HepG2 (cell line): ENCODE data around the gene EFNA2. TPM values are rescaled to one million over a fixed set of nuclear protein-coding genes. Genes with fewer than 3 reads are reported as not detected.

Experiments used
- ATAC-seq: fragments of 200-7000 bp; cut with Tn5 transposase; 3 replicates; pipeline ENCODE4 v1.9.1; 2020; ENCODE audit warnings: mild to moderate bottlenecking, moderate library complexity
- BruUV-seq: library from RNA; stranded (reverse); fragments of 400-500 nt; replicated peaks from 2 replicates; lab custom pipeline; 2021; lab: Mats Ljungman, UMichigan
- CTCF ChIA-PET: fragments of 300-600 bp; formaldehyde crosslinking; extraction: SDS; loops from one replicate; lab custom pipeline; 2021; ENCODE audit warnings: low total read pairs, inconsistent platforms, low intra/inter-chr PET ratio; lab: Yijun Ruan, JAX
- POLR2A ChIA-PET: fragments of 350-600 bp; sonication (Branson Sonifier 250); formaldehyde crosslinking; loops from one replicate; lab custom pipeline; 2020; ENCODE audit warnings: antibody characterized with exemption, inconsistent platforms; lab: Yijun Ruan, JAX
- DNase-seq: peaks from one replicate; pipeline ENCODE4 v3.0.0-alpha.2; 2015; ENCODE audit warnings: low spot score
- FAIRE-seq: peaks from 3 replicates; lab custom pipeline; 2011; peaks lifted over from hg19 to GRCh38; lab: Jason Lieb, UNC
- H2AFZ ChIP-seq: one replicate; pipeline ENCODE4 v1.6.1; 2011; ENCODE audit warnings: low read length, inconsistent platforms
- H3K27ac ChIP-seq: fragments of 300-600 bp; 3 replicates; pipeline ENCODE4 v1.8.0; 2011; ENCODE audit warnings: mixed run types, mild to moderate bottlenecking, mixed read lengths, low read length, inconsistent platforms; ENCODE audit not compliant: insufficient read depth; ENCODE audit errors: extremely low read length
- H3K27me3 ChIP-seq, 2 experiments: fragments of 200-600 bp in 1 of 2; 2 replicates in 1 of 2; 3 replicates in 1 of 2; pipeline versions ENCODE4 v1.6.0 to v1.8.0; 2011; ENCODE audit warnings: low read length in 2 of 2, mild to moderate bottlenecking in 2 of 2, moderate library complexity in 2 of 2, inconsistent platforms in 1 of 2; ENCODE audit not compliant: insufficient read depth in 2 of 2, control insufficient read depth in 1 of 2
- H3K36me3 ChIP-seq, 2 experiments: fragments of 200-600 bp in 1 of 2; replicated peaks in 1 of 2; 2 replicates in 1 of 2; 3 replicates in 1 of 2; pipeline versions ENCODE4 v1.5.1 to v1.8.0; 2011; ENCODE audit warnings: low read length in 2 of 2, inconsistent platforms in 1 of 2; ENCODE audit not compliant: insufficient read depth in 2 of 2, control insufficient read depth in 1 of 2
- H3K4me1 ChIP-seq: 2 replicates; pipeline ENCODE4 v1.5.1; 2012; ENCODE audit warnings: low read length, inconsistent platforms; ENCODE audit not compliant: insufficient read depth
- H3K4me2 ChIP-seq: 2 replicates; pipeline ENCODE4 v1.6.0; 2011; ENCODE audit warnings: low read depth, low read length, inconsistent platforms
- H3K4me3 ChIP-seq, 3 experiments: fragments of 200-600 bp in 1 of 3; sonication (generic), shearing (Covaris generic) in 1 of 3; replicated peaks in 1 of 3; 2 replicates each; pipeline ENCODE4 v1.5.1; 2011 to 2016; ENCODE audit warnings: low read length in 3 of 3, inconsistent platforms in 2 of 3, low read depth in 2 of 3, mild to moderate bottlenecking in 2 of 3, control low read depth in 1 of 3, mixed read lengths in 1 of 3; ENCODE audit not compliant: insufficient read depth in 1 of 3
- H3K79me2 ChIP-seq: one replicate; pipeline ENCODE4 v1.6.1; 2011; ENCODE audit warnings: low read length, inconsistent platforms; ENCODE audit not compliant: insufficient read depth
- H3K9ac ChIP-seq: 2 replicates; pipeline ENCODE4 v1.6.0; 2011; ENCODE audit warnings: mild to moderate bottlenecking, low read depth, low read length, inconsistent platforms; ENCODE audit not compliant: insufficient read depth
- H3K9me3 ChIP-seq: 2 replicates; pipeline ENCODE4 v1.5.1; 2012; ENCODE audit warnings: mild to moderate bottlenecking, low read length
- H4K20me1 ChIP-seq: 2 replicates; pipeline ENCODE4 v1.6.0; 2011; ENCODE audit warnings: inconsistent platforms, mild to moderate bottlenecking, low read length, moderate library complexity; ENCODE audit not compliant: insufficient read depth
- CBX5 ChIP-seq: sonication (generic); formaldehyde crosslinking; IDR thresholded peaks from 2 replicates; pipeline ENCODE4 v1.4.0; 2020; ENCODE audit warnings: missing genetic modification reagents, borderline replicate concordance
- FOXK1 ChIP-seq: sonication (generic); formaldehyde crosslinking; IDR thresholded peaks from 2 replicates; pipeline ENCODE4 v1.4.0; 2020; ENCODE audit warnings: low read depth, missing genetic modification reagents, borderline replicate concordance
- GABPA ChIP-seq, 2 experiments: IDR thresholded peaks; 2 replicates each; pipeline ENCODE4 v1.6.1; 2011 to 2016; ENCODE audit warnings: low read depth in 2 of 2, low read length in 1 of 2, missing biosample characterization in 1 of 2, missing genetic modification characterization in 1 of 2
- HDAC6 ChIP-seq: fragments of 200-600 bp; sonication (generic); IDR thresholded peaks from 2 replicates; pipeline ENCODE4 v1.7.0; 2017; ENCODE audit warnings: mild to moderate bottlenecking, antibody characterized with exemption, low read length, low read depth
- HNRNPL ChIP-seq: fragments of 200-400 bp; formaldehyde crosslinking; IDR thresholded peaks from 2 replicates; pipeline ENCODE4 v1.6.1; 2017; ENCODE audit warnings: mild to moderate bottlenecking, low read depth, low read length
- HOXD1 ChIP-seq: sonication (generic); formaldehyde crosslinking; IDR thresholded peaks from 2 replicates; pipeline ENCODE4 v1.5.0; 2020; ENCODE audit warnings: missing genetic modification reagents
- MEIS2 ChIP-seq: sonication (generic); formaldehyde crosslinking; IDR thresholded peaks from 2 replicates; pipeline ENCODE4 v1.9.0; 2021; ENCODE audit warnings: mild to moderate bottlenecking, missing genetic modification reagents
- NCOA5 ChIP-seq: sonication (generic); formaldehyde crosslinking; IDR thresholded peaks from 2 replicates; pipeline ENCODE4 v1.4.0; 2020; ENCODE audit warnings: missing genetic modification reagents
- TARDBP ChIP-seq: sonication (generic); formaldehyde crosslinking; IDR thresholded peaks from 2 replicates; pipeline ENCODE4 v1.8.0; 2022; ENCODE audit warnings: mild to moderate bottlenecking, missing genetic modification reagents
- ZNF260 ChIP-seq: sonication (generic); formaldehyde crosslinking; IDR thresholded peaks from 2 replicates; pipeline ENCODE4 v1.4.0; 2020; ENCODE audit warnings: missing genetic modification reagents, low read depth, mild to moderate bottlenecking, borderline replicate concordance
- ZNF558 ChIP-seq: sonication (generic); formaldehyde crosslinking; IDR thresholded peaks from 2 replicates; pipeline ENCODE4 v1.9.0; 2022; ENCODE audit warnings: mild to moderate bottlenecking, missing genetic modification reagents, borderline replicate concordance
- ZNF563 ChIP-seq: sonication (generic); formaldehyde crosslinking; IDR thresholded peaks from 2 replicates; pipeline ENCODE4 v1.8.0; 2022; ENCODE audit warnings: mild to moderate bottlenecking, moderate library complexity, missing genetic modification reagents
- ZNF589 ChIP-seq: sonication (generic); formaldehyde crosslinking; conservative IDR thresholded peaks from 2 replicates; pipeline ENCODE4 v1.8.0; 2022; ENCODE audit warnings: mild to moderate bottlenecking, moderate library complexity, missing genetic modification reagents
- ZNF703 ChIP-seq: sonication (generic); formaldehyde crosslinking; IDR thresholded peaks from 2 replicates; pipeline ENCODE4 v1.5.1; 2020; ENCODE audit warnings: missing genetic modification reagents, mild to moderate bottlenecking, moderate library complexity, borderline replicate concordance
- WGBS: methylation state at CpG from one replicate; pipeline ENCODE4 v1.1.6; 2017; ENCODE audit warnings: low lambda C conversion rate; 5-methylcytosine and 5-hydroxymethylcytosine counted together
- in situ Hi-C: cut with HindIII; loops from 2 replicates; pipeline ENCODE4 v1.10.0; 2017; ENCODE audit warnings: low pct_unique_long_range_greater_than_20kb; ENCODE audit not compliant: extremely low pct_ligation_motif_present
- intact Hi-C: fragments of 100-400 bp; cut with micrococcal nuclease; formaldehyde crosslinking; loops from one replicate; pipeline ENCODE4 v1.10.0; 2022; ENCODE audit not compliant: unreplicated experiment
- polyA plus RNA-seq, 8 experiments: library from polyadenylated mRNA; depleted of rRNA in 3 of 8; stranded (reverse) in 7 of 8; unstranded in 1 of 8; fragments of >200 nt; fragmentation: Illumina TruSeq in 4 of 8; extraction: Trizol in 4 of 8; gene quantifications; 2 replicates each; pipeline versions ENCODE4 v1.2.1 to v1.2.3, GENCODE V29; 2011 to 2016; ENCODE audit warnings: low read depth in 4 of 8, missing spikeins in 1 of 8, mixed read lengths in 1 of 8; ENCODE audit not compliant: insufficient read depth in 1 of 8
- total RNA-seq, 5 experiments: library from RNA; depleted of rRNA; stranded (reverse); fragments of >200 nt; fragmentation: Illumina TruSeq; extraction: Trizol; gene quantifications; 2 replicates each; pipeline ENCODE4 v1.2.3, GENCODE V29; 2016; ENCODE audit warnings: low read depth in 1 of 5
- TF ChIP-seq, protein P1 (sequence below): fragments of 450-650 bp; IDR thresholded peaks from 2 replicates; pipeline ENCODE4 v1.6.1; 2017
- TF ChIP-seq, protein P2 (sequence below): sonication (generic); formaldehyde crosslinking; IDR thresholded peaks from 2 replicates; pipeline ENCODE4 v1.4.0; 2020; ENCODE audit warnings: mild to moderate bottlenecking, missing genetic modification reagents
- TF ChIP-seq, protein P3 (sequence below): IDR thresholded peaks from 2 replicates; pipeline ENCODE4 v1.6.1; 2012; ENCODE audit warnings: inconsistent platforms

The EFNA2 gene
- total and polyA plus RNA-seq, 2 of the 13 experiments (the other 11 are each of a cell fraction or from before 2014, with no cell fraction given) = 6.0 to 9.9 TPM

DNA sequence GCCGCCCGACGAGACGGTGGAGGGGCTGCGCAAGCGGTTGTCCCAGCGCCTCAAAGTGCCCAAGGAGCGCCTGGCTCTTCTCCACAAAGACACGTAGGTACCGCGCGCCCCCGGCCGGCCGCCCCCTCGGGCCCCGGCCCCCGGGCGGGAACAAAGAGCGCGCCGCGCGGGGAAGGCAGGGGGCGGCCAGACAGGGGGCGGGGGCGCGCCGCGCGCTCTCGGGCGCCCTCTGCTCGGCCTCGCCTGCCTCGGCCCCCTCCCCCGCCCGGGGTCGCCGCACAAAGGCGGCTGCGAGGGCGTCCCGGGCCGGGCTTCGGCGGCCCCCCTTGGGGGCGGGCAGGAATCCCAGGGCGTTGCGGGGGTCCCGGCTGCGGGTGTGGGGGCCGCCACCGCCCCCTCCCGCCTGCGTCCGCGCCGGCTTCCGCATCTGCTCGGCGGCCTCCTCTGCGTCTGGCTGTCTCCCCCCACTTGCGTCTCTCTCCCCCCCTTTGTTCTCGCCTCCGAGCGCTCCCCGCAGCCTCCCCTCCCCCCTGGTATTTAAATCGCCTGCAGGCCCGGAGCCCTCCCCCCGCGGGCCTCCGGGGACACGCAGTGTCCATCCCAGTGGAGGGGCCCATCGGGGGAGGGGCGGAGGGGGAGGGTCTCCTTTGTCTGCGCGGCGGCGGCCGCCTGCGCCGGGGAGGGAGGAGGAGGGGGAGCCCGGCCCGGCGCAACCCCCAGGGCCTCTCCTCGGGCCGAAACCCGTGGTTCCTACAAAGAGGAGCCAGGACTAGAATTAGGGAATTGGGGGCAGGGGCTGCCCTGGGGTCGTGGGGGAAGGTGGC lies 35.0 kb upstream of the EFNA2 start (continued):
- TF ChIP-seq, protein P1, sequence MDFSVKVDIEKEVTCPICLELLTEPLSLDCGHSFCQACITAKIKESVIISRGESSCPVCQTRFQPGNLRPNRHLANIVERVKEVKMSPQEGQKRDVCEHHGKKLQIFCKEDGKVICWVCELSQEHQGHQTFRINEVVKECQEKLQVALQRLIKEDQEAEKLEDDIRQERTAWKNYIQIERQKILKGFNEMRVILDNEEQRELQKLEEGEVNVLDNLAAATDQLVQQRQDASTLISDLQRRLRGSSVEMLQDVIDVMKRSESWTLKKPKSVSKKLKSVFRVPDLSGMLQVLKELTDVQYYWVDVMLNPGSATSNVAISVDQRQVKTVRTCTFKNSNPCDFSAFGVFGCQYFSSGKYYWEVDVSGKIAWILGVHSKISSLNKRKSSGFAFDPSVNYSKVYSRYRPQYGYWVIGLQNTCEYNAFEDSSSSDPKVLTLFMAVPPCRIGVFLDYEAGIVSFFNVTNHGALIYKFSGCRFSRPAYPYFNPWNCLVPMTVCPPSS = no peak
- no peak for TF ChIP-seq MEIS2 (CRISPR knock-in tag)
- no peak for TF ChIP-seq NCOA5 (CRISPR knock-in tag)
- no peak for TF ChIP-seq ZNF558 (CRISPR knock-in tag)
- TF ChIP-seq HOXD1 = no peak
- no peak for TF ChIP-seq GABPA (IDR thresholded peaks at IDR 0.05; ENCODE audit: low read depth, low read length)
- 0 out of 2 replicates have a peak, but pooled peaks have one; percentile 19 for TF ChIP-seq GABPA (CRISPR knock-in tag; IDR thresholded peaks at IDR 0.05; ENCODE audit: low read depth)

DNA sequence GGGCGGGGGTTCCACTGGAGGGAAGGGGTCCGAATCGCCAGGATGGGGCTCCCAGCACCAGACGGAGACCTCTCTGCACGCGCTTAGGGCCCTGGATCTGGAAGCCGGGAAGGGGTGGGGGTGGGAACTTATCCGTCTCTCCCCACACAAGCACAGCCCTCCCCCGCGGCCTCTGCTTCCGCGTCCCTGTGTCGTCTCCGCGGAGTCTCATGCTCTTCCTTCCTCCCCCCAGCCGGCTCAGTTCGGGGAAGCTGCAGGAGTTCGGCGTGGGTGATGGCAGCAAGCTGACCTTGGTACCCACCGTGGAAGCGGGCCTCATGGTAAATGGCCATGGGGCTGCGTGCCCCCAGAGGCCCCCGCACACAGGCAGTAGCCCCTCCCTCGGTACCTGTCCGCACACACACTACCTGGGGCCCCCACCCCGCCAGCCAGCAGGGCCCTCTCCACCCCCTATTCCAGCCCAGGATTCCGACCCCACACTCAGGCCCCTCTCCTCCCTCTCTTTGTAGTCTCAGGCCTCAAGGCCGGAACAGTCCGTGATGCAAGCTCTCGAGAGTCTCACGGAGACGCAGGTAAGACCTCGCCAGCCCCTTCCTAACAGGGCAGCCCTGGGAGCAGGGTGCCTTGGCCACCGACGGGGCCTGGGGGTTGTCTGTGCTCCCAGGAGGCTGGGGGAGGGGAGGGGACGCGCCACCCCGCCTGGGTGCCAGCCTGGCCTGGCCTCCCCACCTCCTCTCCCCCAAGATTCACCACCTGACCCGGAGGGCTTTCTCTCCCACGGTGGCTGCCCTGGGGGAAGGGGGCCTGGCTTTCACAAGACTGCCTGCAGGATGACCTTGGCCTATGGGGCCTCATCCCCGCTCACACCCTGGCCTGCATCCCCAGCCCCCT lies 34.1 kb upstream of the EFNA2 start:
- no peaks in the 10 kb centered on the region; a peak in 1 of 5 replicates for H3K27me3 ChIP-seq
- H3K9ac ChIP-seq = peak overlapping the region; percentile 92
- TSS peak; percentile 30 for BruUV-seq
- H3K9me3 ChIP-seq = no peaks in the 10 kb centered on the region
- ATAC-seq = peak; percentile 9
- ChIA-PET POLR2A (interaction anchor here (0.9 to 13.7 kb wide), 3 partner anchors 13 to 22 kb away, joined by 4 to 668 read pairs (median 4); partner anchors contain the start of gene CIRBP), CTCF (interaction anchor here (0.8 to 1.2 kb wide), 2 partner anchors 16 kb away, joined by 4 read pairs; no protein-coding TSS in a partner anchor)
- peak overlapping the region; percentile 86 to 90 (median 88); a peak in 5 of 6 replicates for H3K4me3 ChIP-seq
- H3K79me2 ChIP-seq = peaks cover 35% of the 10 kb centered on the region
- intact Hi-C loops = no loop called here
- no peak overlapping the region for H2AFZ ChIP-seq
- 0% methylated on average over 5 of the region's 41 CpGs for WGBS
- peaks cover 16 to 34% of the 10 kb centered on the region in 2 experiments for H3K36me3 ChIP-seq
- H3K27ac ChIP-seq = peak overlapping the region; percentile 94
- DNase-seq = peak; percentile 90
- peak overlapping the region; percentile 87 for H3K4me2 ChIP-seq
- H3K4me1 ChIP-seq = peaks cover 51% of the 10 kb centered on the region
- H4K20me1 ChIP-seq = peaks cover 41% of the 10 kb centered on the region; the same call in 1 of the 2 replicates
- in situ Hi-C loops = no loop called here
- no peak for FAIRE-seq
- 0 out of 2 replicates have a peak, but pooled peaks have one; percentile 45 for TF ChIP-seq ZNF563 (CRISPR knock-in tag)
- TF ChIP-seq, protein P2, sequence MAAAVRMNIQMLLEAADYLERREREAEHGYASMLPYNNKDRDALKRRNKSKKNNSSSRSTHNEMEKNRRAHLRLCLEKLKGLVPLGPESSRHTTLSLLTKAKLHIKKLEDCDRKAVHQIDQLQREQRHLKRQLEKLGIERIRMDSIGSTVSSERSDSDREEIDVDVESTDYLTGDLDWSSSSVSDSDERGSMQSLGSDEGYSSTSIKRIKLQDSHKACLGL (CRISPR knock-in tag) = no peak; the same call in 1 of the 2 replicates
- no peak for TF ChIP-seq ZNF260 (CRISPR knock-in tag)
- TF ChIP-seq CBX5 = no peak
- peak; percentile 86 for TF ChIP-seq HNRNPL
- TF ChIP-seq, protein P3, sequence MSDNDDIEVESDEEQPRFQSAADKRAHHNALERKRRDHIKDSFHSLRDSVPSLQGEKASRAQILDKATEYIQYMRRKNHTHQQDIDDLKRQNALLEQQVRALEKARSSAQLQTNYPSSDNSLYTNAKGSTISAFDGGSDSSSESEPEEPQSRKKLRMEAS = no peak; the same call in 1 of the 2 replicates
- TF ChIP-seq TARDBP (CRISPR knock-in tag) = peak; percentile 42; the same call in 1 of the 2 replicates
- TF ChIP-seq ZNF589 (CRISPR knock-in tag) = no peak
- TF ChIP-seq HDAC6 = no peak
- peak; percentile 41; the same call in 1 of the 2 replicates for TF ChIP-seq FOXK1 (CRISPR knock-in tag)
- no peak for TF ChIP-seq ZNF703 (CRISPR knock-in tag)
